ENCODE measurements around the gene ZNF324. TPM values are rescaled to one million over a fixed set of nuclear protein-coding genes. Genes with fewer than 3 reads are reported as not detected.

Gene ZNF324
- total and polyA plus RNA-seq, 9 of the 15 experiments (the other 6 are each of a cell fraction or from before 2014, with no cell fraction given) = 0.92 to 16.4 (median 5.3) TPM

GRCh38 chr19:58474997-58475713 lies 8.3 kb downstream of the ZNF324 start (continued):
- TF ChIP-seq REST (IDR thresholded peaks at IDR 0.05; ENCODE audit: borderline replicate concordance) = no peak; the same call in 1 of the 2 replicates
- TF ChIP-seq REST (CRISPR knock-in tag; IDR thresholded peaks at IDR 0.05; ENCODE audit: low read depth) = no peak
- no peak for TF ChIP-seq RBM25 (IDR thresholded peaks at IDR 0.05; ENCODE audit: low read depth, low read length, severe bottlenecking)
- TF ChIP-seq CBFA2T2 (conservative IDR thresholded peaks at IDR 0.05) = no peak
- peak; percentile 53 for TF ChIP-seq RBM39 (optimal IDR thresholded peaks at IDR 0.05; ENCODE audit: low read depth, low read length)
- no peak for TF ChIP-seq ELK3 (CRISPR knock-in tag; IDR thresholded peaks at IDR 0.05)
- no peak for TF ChIP-seq MEF2D (tag; conservative IDR thresholded peaks at IDR 0.05; ENCODE audit: low read depth)
- TF ChIP-seq CAMTA2 (CRISPR knock-in tag; conservative IDR thresholded peaks at IDR 0.05) = peak; percentile 72; the same call in 1 of the 2 replicates
- TF ChIP-seq MTA2 (IDR thresholded peaks at IDR 0.05; ENCODE audit: low read depth) = no peak
- no peak for TF ChIP-seq HCFC1 (IDR thresholded peaks at IDR 0.05; ENCODE audit: low read depth, low read length)
- no peak for TF ChIP-seq HSF4 (CRISPR knock-in tag; IDR thresholded peaks at IDR 0.05; ENCODE audit: borderline replicate concordance)
- TF ChIP-seq RNF219 (CRISPR knock-in tag; IDR thresholded peaks at IDR 0.05) = no peak
- no peak for TF ChIP-seq E2F5 (CRISPR knock-in tag; IDR thresholded peaks at IDR 0.05)
- no peak for TF ChIP-seq SAFB (IDR thresholded peaks at IDR 0.05; ENCODE audit: borderline replicate concordance, low read depth, low read length)
- TF ChIP-seq SMARCA4 (IDR thresholded peaks at IDR 0.05) = no peak
- no peak for TF ChIP-seq IFI16 (CRISPR knock-in tag; IDR thresholded peaks at IDR 0.05)
- no peak for TF ChIP-seq PHB (CRISPR knock-in tag; IDR thresholded peaks at IDR 0.05)
- TF ChIP-seq ZNF830 (CRISPR knock-in tag; IDR thresholded peaks at IDR 0.05) = 0 out of 2 replicates have a peak, but pooled peaks have one; percentile 21

All from K562 (cell line).